Subcutaneous adipose tissue (tissue), 4 donors: ENCODE measurements around the gene MKS1. TPM values are rescaled to one million over a fixed set of nuclear protein-coding genes. Genes with fewer than 3 reads are reported as not detected.

Experiments used
- total RNA-seq, 4 donors: library from RNA; depleted of rRNA; stranded (reverse); fragments of >200 nt; gene quantifications; one replicate each; pipeline ENCODE4 v1.1.0, GENCODE V29; 2016
- TF ChIP-seq, protein P1 (sequence below): fragments of 450-650 bp; IDR thresholded peaks from one replicate; pipeline ENCODE4 v1.5.1; 2016; ENCODE audit warnings: low read depth, mild to moderate bottlenecking, control low read depth, antibody characterized with exemption, moderate library complexity

Gene MKS1
- total RNA-seq, 4 donors from 2014 or later, result 6.0 to 14.3 (median 9.6) TPM

DNA sequence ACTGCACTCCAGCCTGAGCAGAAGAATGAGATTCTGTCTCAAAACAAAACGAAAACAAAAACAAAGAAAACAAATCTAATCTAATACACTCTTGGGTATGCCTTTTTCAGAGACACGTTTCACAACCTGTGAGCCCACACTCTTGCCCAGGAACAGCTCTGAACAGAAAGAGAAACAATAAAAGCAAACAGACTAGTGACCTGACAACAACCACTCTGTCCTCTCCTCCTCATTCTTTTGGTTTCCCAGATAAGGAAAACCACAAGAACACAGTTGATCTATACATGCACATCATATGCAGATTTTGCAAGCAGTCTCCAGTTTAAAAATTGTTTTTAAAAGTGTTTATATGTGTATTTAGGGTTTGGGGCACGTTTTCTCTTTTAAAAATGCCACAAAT is 1.3 kb downstream of the MKS1 start:
- TF ChIP-seq, protein P1, sequence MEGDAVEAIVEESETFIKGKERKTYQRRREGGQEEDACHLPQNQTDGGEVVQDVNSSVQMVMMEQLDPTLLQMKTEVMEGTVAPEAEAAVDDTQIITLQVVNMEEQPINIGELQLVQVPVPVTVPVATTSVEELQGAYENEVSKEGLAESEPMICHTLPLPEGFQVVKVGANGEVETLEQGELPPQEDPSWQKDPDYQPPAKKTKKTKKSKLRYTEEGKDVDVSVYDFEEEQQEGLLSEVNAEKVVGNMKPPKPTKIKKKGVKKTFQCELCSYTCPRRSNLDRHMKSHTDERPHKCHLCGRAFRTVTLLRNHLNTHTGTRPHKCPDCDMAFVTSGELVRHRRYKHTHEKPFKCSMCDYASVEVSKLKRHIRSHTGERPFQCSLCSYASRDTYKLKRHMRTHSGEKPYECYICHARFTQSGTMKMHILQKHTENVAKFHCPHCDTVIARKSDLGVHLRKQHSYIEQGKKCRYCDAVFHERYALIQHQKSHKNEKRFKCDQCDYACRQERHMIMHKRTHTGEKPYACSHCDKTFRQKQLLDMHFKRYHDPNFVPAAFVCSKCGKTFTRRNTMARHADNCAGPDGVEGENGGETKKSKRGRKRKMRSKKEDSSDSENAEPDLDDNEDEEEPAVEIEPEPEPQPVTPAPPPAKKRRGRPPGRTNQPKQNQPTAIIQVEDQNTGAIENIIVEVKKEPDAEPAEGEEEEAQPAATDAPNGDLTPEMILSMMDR, result no peak

DNA sequence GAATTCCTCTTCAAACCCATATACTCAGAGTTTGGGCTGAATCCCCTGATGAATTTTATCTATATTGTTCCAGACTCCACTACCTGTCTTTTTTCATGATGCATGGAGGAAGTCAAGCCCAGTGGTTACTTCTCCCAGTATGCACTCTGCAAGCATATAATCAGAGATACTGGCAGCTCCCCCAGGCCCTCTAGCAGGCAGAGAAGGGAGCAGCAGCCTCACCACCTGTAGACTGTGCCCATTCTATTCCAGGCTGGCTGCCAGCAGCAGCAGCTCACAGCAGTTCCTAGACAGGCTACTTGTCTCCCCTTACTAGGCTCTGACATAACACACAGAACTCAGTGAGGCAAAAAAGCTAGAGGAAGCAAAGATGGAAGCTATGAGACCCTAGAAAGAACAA is 3.4 kb downstream of the MKS1 start:
- TF ChIP-seq, protein P1, result no peak

DNA sequence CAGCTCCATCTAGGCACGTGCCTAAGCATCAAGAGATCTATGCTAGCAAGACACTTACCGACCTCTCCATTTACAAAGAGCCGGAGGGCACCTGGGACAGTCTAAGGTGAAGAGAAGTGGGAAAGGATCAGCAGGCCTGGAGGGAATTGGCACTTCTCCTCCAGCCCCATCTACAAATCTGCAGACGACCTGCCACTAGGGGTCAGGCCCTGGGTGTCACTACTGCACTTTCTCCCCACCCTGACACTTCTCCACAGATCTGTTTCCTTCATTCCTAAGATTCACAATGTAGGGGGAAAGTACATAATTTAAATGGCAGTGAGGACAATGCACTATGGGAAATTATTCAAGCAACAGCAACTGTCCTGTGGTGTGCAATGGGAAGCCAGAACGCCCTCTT is 8.1 kb downstream of the MKS1 start:
- TF ChIP-seq, protein P1, result no peak

DNA sequence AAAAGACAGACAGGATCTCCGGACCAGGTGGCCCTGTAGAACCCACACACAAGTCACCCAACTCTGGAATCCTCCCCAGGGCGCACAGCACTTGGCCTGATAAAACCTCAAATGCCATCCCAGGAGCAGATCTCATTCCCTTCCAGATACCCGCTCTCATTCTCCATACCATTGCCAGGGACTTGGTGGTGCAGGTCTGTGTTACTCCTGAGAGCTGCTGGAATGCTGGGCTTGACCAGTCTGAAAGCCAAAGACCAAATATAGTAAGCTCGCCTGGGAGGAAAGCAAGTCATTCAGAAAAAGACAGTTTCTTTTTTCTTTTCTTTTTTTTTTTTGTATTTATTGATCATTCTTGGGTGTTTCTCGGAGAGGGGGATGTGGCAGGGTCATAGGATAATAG is 10.7 kb downstream of the MKS1 start:
- TF ChIP-seq, protein P1, result no peak

DNA sequence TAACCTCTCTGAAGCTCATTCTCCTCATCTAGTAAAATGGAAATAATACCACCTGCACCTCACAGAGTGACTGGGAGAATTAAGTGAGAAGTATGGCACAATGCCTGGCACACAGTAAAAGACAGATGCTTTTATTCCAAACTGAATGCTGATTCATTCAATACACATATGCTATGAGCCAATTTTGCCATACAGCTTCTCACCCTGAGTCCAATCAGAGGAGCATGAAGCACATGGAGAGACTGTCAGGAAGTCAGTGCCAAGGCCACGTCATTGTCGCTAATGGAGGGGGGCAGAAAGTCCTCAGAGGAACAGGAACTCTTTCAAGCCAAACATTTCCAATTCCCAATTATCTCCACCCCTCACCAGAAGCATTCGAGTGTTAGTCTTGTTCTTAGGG is 11.6 kb downstream of the MKS1 start:
- TF ChIP-seq, protein P1, result no peak

DNA sequence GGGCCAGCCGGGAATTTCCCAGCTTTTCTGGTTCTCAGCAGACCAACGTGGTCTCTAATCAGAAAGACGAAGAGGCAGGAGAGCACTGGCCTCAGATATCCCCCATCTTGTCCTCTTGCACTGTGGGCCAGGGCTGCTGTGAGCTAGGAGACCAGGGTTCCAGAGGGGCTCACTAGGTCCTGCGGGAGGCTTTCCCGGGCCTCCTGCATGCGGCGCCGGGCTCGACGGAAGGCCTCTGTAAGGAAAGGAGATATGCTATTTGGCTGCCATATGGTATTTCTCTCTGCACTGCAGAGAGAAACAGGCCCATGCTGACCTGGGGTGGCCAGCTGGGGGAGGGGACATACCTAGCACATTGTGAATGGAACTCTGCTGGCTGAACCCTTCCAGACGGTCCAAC is 13.1 kb downstream of the MKS1 start:
- TF ChIP-seq, protein P1, result no peak

DNA sequence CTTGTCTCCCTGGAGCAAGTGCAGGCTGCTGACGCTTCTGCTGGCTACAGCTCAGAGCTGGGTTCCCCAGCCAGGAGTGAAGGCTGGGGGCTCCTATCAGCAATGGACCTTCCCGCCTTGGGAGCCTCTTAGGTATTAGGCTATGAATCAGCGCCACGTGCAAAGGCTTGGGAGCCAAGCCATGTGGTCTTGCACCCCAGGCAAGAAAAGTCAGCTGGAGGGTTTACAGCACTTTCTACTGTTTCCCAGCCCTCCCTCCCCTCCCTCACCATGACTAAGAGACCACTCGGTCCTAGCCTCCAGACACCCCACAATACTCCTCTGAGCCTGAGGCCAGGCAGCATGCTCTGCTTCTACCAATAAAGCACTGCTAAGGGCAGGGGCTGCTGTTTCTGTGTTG is 14.3 kb downstream of the MKS1 start:
- TF ChIP-seq, protein P1, result no peak

DNA sequence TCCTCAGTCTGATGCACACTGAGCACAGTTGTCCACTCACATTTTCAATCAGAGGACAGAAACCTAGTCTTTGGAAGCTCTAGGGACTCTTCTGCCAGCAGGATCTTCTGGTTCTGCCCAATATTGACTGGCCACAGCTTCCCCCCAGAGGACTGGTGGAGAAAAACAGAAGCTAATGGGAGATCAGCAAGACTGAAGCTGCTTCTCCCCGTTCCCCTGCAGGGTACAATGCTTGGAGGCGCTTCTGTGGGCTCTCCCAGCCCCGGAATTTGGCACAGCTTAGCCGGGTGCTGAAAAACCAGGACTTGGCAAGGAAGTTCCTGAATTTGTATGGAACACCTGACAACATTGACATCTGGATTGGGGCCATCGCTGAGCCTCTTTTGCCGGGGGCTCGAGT is 16.2 kb downstream of the MKS1 start:
- TF ChIP-seq, protein P1, result no peak
